Ovary (tissue), 9 donors: ENCODE measurements around the gene PIBF1. TPM values are rescaled to one million over a fixed set of nuclear protein-coding genes. Genes with fewer than 3 reads are reported as not detected.

Source experiments
- DNase-seq, 5 donors: peaks; one replicate each; pipeline ENCODE4 v3.0.0-alpha.2; 2019 to 2020
- H3K27ac ChIP-seq, 2 donors: fragments of 200-600 bp; one replicate each; pipeline versions ENCODE4 v1.5.1 to v1.8.0; 2019 to 2022
- H3K27me3 ChIP-seq: fragments of 200-600 bp; one replicate; pipeline ENCODE4 v1.8.0; 2022
- H3K36me3 ChIP-seq: fragments of 200-600 bp; sonication (generic); one replicate; pipeline ENCODE4 v1.5.1; 2019
- H3K4me1 ChIP-seq: one replicate; pipeline ENCODE4 v1.8.1; 2013; ENCODE audit warnings: mild to moderate bottlenecking, moderate library complexity; ENCODE audit not compliant: insufficient read depth
- H3K4me3 ChIP-seq: fragments of 200-600 bp; sonication (generic); one replicate; pipeline ENCODE4 v1.5.1; 2017
- H3K9me3 ChIP-seq, 2 donors: fragments of 200-600 bp in 1 of 2; sonication (generic) in 1 of 2; one replicate each; pipeline versions ENCODE4 v1.5.1 to v1.8.1; 2013 to 2019; ENCODE audit warnings: mild to moderate bottlenecking in 1 of 2, moderate library complexity in 1 of 2
- CTCF ChIP-seq, 3 donors: fragments of 450-650 bp in 2 of 3; fragments of 200-600 bp in 1 of 3; IDR thresholded peaks; one replicate each; pipeline versions ENCODE4 v1.5.1 to v1.8.0; 2016 to 2022; ENCODE audit warnings: antibody characterized with exemption in 3 of 3, mild to moderate bottlenecking in 1 of 3
- EP300 ChIP-seq: sonication (generic); formaldehyde crosslinking; IDR thresholded peaks from one replicate; pipeline ENCODE4 v1.6.1; 2017; ENCODE audit warnings: antibody characterized with exemption
- POLR2A ChIP-seq: fragments of 450-650 bp; IDR thresholded peaks from one replicate; pipeline ENCODE4 v1.6.1; 2017; ENCODE audit warnings: antibody characterized with exemption, mild to moderate bottlenecking, moderate library complexity
- WGBS, 3 donors: extraction: QIAGEN DNeasy Blood & Tissue Kit in 1 of 3; methylation state at CpG; one replicate each; pipeline versions ENCODE4 v1.1.5 to v1.1.7; 2013 to 2017; 5-methylcytosine and 5-hydroxymethylcytosine counted together
- intact Hi-C, 4 donors: fragments of 100-400 bp; cut with DNase I; formaldehyde crosslinking; loops; one replicate each; pipeline versions ENCODE4 v1.11.0 to v1.15.1; 2022 to 2023
- polyA plus RNA-seq, 2 donors: library from polyadenylated mRNA; stranded (reverse); fragments of 200-250 nt in 1 of 2; fragments of 350-450 nt in 1 of 2; fragmentation: Illumina TruSeq in 1 of 2; extraction: RNeasy Lipid Tissue Mini Kit (QIAGEN cat#74804) in 1 of 2; gene quantifications; one replicate each; pipeline ENCODE4 v1.2.3, GENCODE V29; 2013 to 2014
- total RNA-seq, 7 donors: library from RNA; depleted of rRNA in 2 of 7; stranded (reverse); fragments of >200 nt in 2 of 7; fragmentation: NEBNext Ultra II Directional in 3 of 7; extraction: Animal tissue kit (Norgen Biotek cat#: 25700) in 3 of 7; gene quantifications; one replicate each; pipeline versions ENCODE4 v1.1.0 to v1.2.4, GENCODE V29; 2016 to 2023
- donor health status: DM: no; HTN: no; CAD: no; lungs with moderate emphysema.
- donor health status: DM: no; HTN: no; CAD: no.
- donor health status: Bipolar disorder and iron deficiency.
- donor health status: DM: yes; HTN: yes; CAD: no.
- donor health status: DM: no; HTN: no; CAD: no.
- donor health status: DM: yes; HTN: yes; CAD: no.

Gene PIBF1
- total and polyA plus RNA-seq, 9 donors, result 9.8 to 45.7 (median 22.0) TPM

GRCh38 chr13:73001971-73002370, 220.0 kb downstream of the PIBF1 start:
- Histone ChIP-seq H3K27me3 (no peaks in the 10 kb centered on the region), H3K27ac (no peak overlapping the region), H3K4me3 (no peak overlapping the region), H3K9me3 (no peaks in the 10 kb centered on the region), H3K36me3 (no peaks in the 10 kb centered on the region), H3K4me1 (no peaks in the 10 kb centered on the region)
- TF ChIP-seq CTCF (IDR thresholded peaks at IDR 0.05), result no peak
- no peak for TF ChIP-seq POLR2A
- no peak for TF ChIP-seq EP300
- intact Hi-C loops, result no loop called here
- no peak for DNase-seq

GRCh38 chr13:73011751-73012150, 229.8 kb downstream of the PIBF1 start:
- 90 to 95% (median 91%) methylated on average over 5 of the region's 5 CpGs for WGBS, 3 donors
- TF ChIP-seq CTCF (IDR thresholded peaks at IDR 0.05), result no peak
- no peak for TF ChIP-seq EP300
- no peak for TF ChIP-seq POLR2A
- Histone ChIP-seq H3K27me3 (no peaks in the 10 kb centered on the region), H3K27ac (no peak overlapping the region), H3K4me3 (no peak overlapping the region), H3K9me3 (no peaks in the 10 kb centered on the region), H3K4me1 (no peaks in the 10 kb centered on the region), H3K36me3 (no peaks in the 10 kb centered on the region)
- intact Hi-C loops, result no loop called here
- no peak for DNase-seq

- H3K4me3 ChIP-seq, result no peak overlapping the region
- no peaks in the 10 kb centered on the region for H3K27me3 ChIP-seq
- no peak for DNase-seq
- H3K27ac ChIP-seq, result no peak overlapping the region
- H3K36me3 ChIP-seq, result no peaks in the 10 kb centered on the region
- H3K9me3 ChIP-seq, result no peaks in the 10 kb centered on the region
- no peak for TF ChIP-seq EP300
- TF ChIP-seq CTCF (IDR thresholded peaks at IDR 0.05), result no peak
- TF ChIP-seq POLR2A, result no peak
- intact Hi-C loops, result no loop called here
- H3K4me1 ChIP-seq, result no peaks in the 10 kb centered on the region
- 87 to 97% (median 93%) methylated on average over 1 of the region's 1 CpG for WGBS, 3 donors
These were observed 233.9 kb downstream of the PIBF1 start for GRCh38 chr13:73015805-73016204.

- intact Hi-C loops, result no loop called here
- no peaks in the 10 kb centered on the region for H3K9me3 ChIP-seq
- no peaks in the 10 kb centered on the region for H3K36me3 ChIP-seq
- no peak for TF ChIP-seq CTCF (IDR thresholded peaks at IDR 0.05)
- no peak for TF ChIP-seq EP300
- no peak for TF ChIP-seq POLR2A
- DNase-seq, result no peak
- no peak overlapping the region for H3K4me3 ChIP-seq
- H3K27ac ChIP-seq, result no peak overlapping the region
- no peaks in the 10 kb centered on the region for H3K4me1 ChIP-seq
- no peaks in the 10 kb centered on the region for H3K27me3 ChIP-seq
- 43 to 74% (median 54%) methylated on average over 1 of the region's 1 CpG for WGBS, 3 donors
These were observed 236.4 kb downstream of the PIBF1 start for GRCh38 chr13:73018336-73018735.
